K562 (cell line): ENCODE results near the gene CLK3. TPM values are rescaled to one million over a fixed set of nuclear protein-coding genes. Genes with fewer than 3 reads are reported as not detected.

Experiments
- ADNP ChIP-seq: fragments of 200-800 bp; sonication (Bioruptor generic); IDR thresholded peaks from 2 replicates; pipeline ENCODE4 v1.6.1; 2016; ENCODE audit warnings: missing genetic modification characterization, missing compliant biosample characterization
- BCL6 ChIP-seq: fragments of 250-450 bp; sonication (Bioruptor Pico); IDR thresholded peaks from 2 replicates; pipeline ENCODE4 v1.4.0; 2020
- CUX1 ChIP-seq: fragments of 200-800 bp; sonication (Bioruptor generic); IDR thresholded peaks from 2 replicates; pipeline ENCODE4 v1.6.1; 2016; ENCODE audit warnings: missing genetic modification characterization, missing compliant biosample characterization
- NELFE ChIP-seq: IDR thresholded peaks from 2 replicates; pipeline ENCODE4 v1.6.1; 2011; ENCODE audit warnings: mild to moderate bottlenecking; ENCODE audit not compliant: insufficient read depth, insufficient read length
- NFE2 ChIP-seq: IDR thresholded peaks from 2 replicates; pipeline ENCODE4 v1.6.1; 2014; ENCODE audit warnings: antibody characterized with exemption, low read depth
- PHTF2 ChIP-seq: fragments of 250-450 bp; sonication (Bioruptor Pico); IDR thresholded peaks from 2 replicates; pipeline ENCODE4 v1.5.0; 2021; ENCODE audit warnings: mild to moderate bottlenecking
- POLR2AphosphoS2 ChIP-seq: IDR thresholded peaks from 2 replicates; pipeline ENCODE4 v1.6.1; 2012; ENCODE audit warnings: low read length, improper control_type of control experiment
- POLR3A ChIP-seq: IDR thresholded peaks from 2 replicates; pipeline ENCODE4 v1.6.1; 2011; ENCODE audit warnings: borderline replicate concordance, mild to moderate bottlenecking, moderate library complexity; ENCODE audit not compliant: insufficient read length, insufficient read depth; ENCODE audit errors: extremely low read depth
- RBM22 ChIP-seq: fragments of 200-400 bp; formaldehyde crosslinking; IDR thresholded peaks from 2 replicates; pipeline ENCODE4 v1.6.1; 2018; ENCODE audit warnings: low read length, low read depth; ENCODE audit not compliant: poor library complexity, severe bottlenecking
- SLC30A9 ChIP-seq: fragments of 250-450 bp; sonication (Bioruptor Pico); IDR thresholded peaks from 2 replicates; pipeline ENCODE4 v1.8.0; 2022; ENCODE audit warnings: mild to moderate bottlenecking, moderate library complexity
- SRF ChIP-seq, 2 experiments: fragments of 250-450, 450-650 bp in 1 of 2; sonication (Bioruptor Pico) in 1 of 2; sonication (generic) in 1 of 2; formaldehyde crosslinking; IDR thresholded peaks; 2 replicates each; pipeline versions ENCODE4 v1.5.0 to v1.5.1; 2020 to 2022; ENCODE audit warnings: mild to moderate bottlenecking in 1 of 2, missing genetic modification reagents in 1 of 2
- THAP12 ChIP-seq: fragments of 250-450 bp; sonication (Bioruptor Pico); IDR thresholded peaks from 2 replicates; pipeline ENCODE4 v1.9.0; 2021; ENCODE audit warnings: mild to moderate bottlenecking, inconsistent platforms
- YY1 ChIP-seq, 3 experiments: IDR thresholded peaks; 2 replicates each; pipeline ENCODE4 v1.6.1; 2011; ENCODE audit warnings: low read length in 2 of 3, mild to moderate bottlenecking in 2 of 3, moderate library complexity in 2 of 3, borderline replicate concordance in 1 of 3, control low read depth in 1 of 3, low read depth in 1 of 3; ENCODE audit not compliant: insufficient read depth in 3 of 3, insufficient replicate concordance in 2 of 3, control insufficient read depth in 1 of 3, insufficient read length in 1 of 3; ENCODE audit errors: extremely low read depth in 1 of 3
- ZC3H8 ChIP-seq: fragments of 450-650 bp; IDR thresholded peaks from 2 replicates; pipeline ENCODE4 v1.6.1; 2017
- ZNF24 ChIP-seq: fragments of 450-650 bp; IDR thresholded peaks from 2 replicates; pipeline ENCODE4 v1.6.1; 2016
- ZNF408 ChIP-seq: fragments of 250-450 bp; sonication (Bioruptor Pico); IDR thresholded peaks from 2 replicates; pipeline ENCODE4 v1.4.0; 2020; ENCODE audit warnings: low read depth, mild to moderate bottlenecking, moderate library complexity
- ZNF740 ChIP-seq, 3 experiments: fragments of 200-800 bp in 1 of 3; sonication (Bioruptor generic) in 1 of 3; sonication (generic) in 1 of 3; formaldehyde crosslinking in 1 of 3; IDR thresholded peaks; 2 replicates each; pipeline versions ENCODE4 v1.6.1 to v1.8.0; 2016 to 2022; ENCODE audit warnings: mild to moderate bottlenecking in 2 of 3, missing compliant biosample characterization in 2 of 3, missing genetic modification characterization in 2 of 3, missing genetic modification reagents in 1 of 3
- ZNF830 ChIP-seq: fragments of 250-450 bp; sonication (Bioruptor Pico); IDR thresholded peaks from 2 replicates; pipeline ENCODE4 v1.5.0; 2021; ENCODE audit warnings: mild to moderate bottlenecking
- polyA plus RNA-seq, 8 experiments: library from polyadenylated mRNA; depleted of rRNA in 4 of 8; stranded (reverse) in 5 of 8; unstranded in 3 of 8; fragments of >200 nt; fragmentation: Nextera tagmentation in 2 of 8; fragmentation: Illumina TruSeq in 1 of 8; extraction: Ambion mirVana in 2 of 8; extraction: Trizol in 1 of 8; gene quantifications; 2 replicates each; pipeline versions ENCODE4 v1.2.1 to v1.2.3, GENCODE V29; 2011 to 2014; ENCODE audit warnings: inconsistent platforms in 1 of 8, missing spikeins in 1 of 8
- total RNA-seq, 7 experiments: library from RNA; depleted of rRNA in 6 of 7; stranded (reverse); fragments of >200 nt in 6 of 7; fragmentation: Illumina TruSeq in 2 of 7; extraction: Trizol in 2 of 7; gene quantifications; 2 replicates each; pipeline versions ENCODE4 v1.2.1 to v1.2.3, GENCODE V29; 2011 to 2021; ENCODE audit warnings: low replicate concordance in 1 of 7

The CLK3 gene
- total and polyA plus RNA-seq, 9 of the 15 experiments (the other 6 are each of a cell fraction or from before 2014, with no cell fraction given): 1.2 to 95.2 (median 51.7) TPM

GRCh38 chr15:74580538-74581350 is 34.9 kb upstream of the CLK3 start (continued):
- TF ChIP-seq POLR3A (no peak), ZNF830 (CRISPR knock-in tag) (no peak), NFE2 (no peak), CUX1 (CRISPR knock-in tag) (no peak), ZNF24 (no peak), ZNF408 (CRISPR knock-in tag) (no peak), NELFE (no peak), SLC30A9 (CRISPR knock-in tag) (no peak), POLR2AphosphoS2 (no peak), ADNP (tag) (no peak), ZC3H8 (no peak), YY1 (IDR thresholded peaks at IDR 0.05; ENCODE audit: borderline replicate concordance in 1 of 3, control insufficient read depth in 1 of 3, extremely low read depth in 1 of 3, insufficient read depth in 3 of 3, insufficient read length in 1 of 3, insufficient replicate concordance in 2 of 3, low read depth in 1 of 3, low read length in 2 of 3) (no peak), ZNF740 (CRISPR knock-in tag; IDR thresholded peaks at IDR 0.05) (no peak), ZNF740 (tag; IDR thresholded peaks at IDR 0.05) (no peak), PHTF2 (no peak), THAP12 (CRISPR knock-in tag) (no peak), BCL6 (CRISPR knock-in tag) (no peak), SRF (CRISPR knock-in tag; IDR thresholded peaks at IDR 0.05) (no peak), RBM22 (no peak)
